ENCODE data around the gene NPHS1.

The NPHS1 gene

DNA sequence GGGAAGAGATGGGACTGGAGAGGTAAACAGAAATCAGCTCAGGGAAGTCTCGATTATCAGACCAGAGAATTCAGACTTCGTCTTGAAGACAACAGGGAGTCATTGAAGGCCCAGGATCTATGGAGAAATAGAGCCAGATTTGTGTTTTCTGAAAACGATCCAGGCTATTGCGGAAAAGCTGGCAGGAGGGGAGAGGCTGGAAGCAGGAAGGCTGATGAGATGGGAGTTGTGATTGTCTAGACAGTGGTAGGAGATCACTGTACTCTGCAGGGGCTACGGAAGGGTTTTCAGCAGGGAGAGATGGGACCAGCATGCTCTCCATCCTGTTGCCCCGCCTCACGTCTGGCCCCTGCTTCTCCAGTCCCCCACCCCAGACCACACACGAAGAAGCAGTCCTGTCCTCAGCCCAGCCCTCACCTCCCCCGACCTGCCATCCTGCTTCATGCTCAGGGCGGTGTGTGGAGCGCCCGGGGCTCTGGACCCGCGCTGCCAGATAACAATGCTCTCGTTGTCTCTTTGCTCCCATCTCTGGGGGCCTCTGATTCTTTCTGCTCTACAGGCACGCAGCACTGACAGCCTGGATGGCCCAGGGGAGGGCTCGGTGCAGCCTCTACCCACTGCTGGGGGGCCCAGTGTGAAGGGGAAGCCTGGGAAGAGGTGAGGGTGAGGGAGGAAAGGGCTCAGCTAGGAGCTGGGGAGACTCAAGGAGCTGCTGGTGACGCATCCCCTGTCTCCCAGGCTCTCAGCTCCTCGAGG, 75.0 kb downstream of the NPHS1 start:
- no peaks in the 10 kb centered on the region for H3K36me3 ChIP-seq (ENCODE audit: insufficient read depth, low read length)
- H3K9me3 ChIP-seq (ENCODE audit: control insufficient read depth, insufficient read depth, low read length): no peaks in the 10 kb centered on the region
- H3K9ac ChIP-seq (ENCODE audit: low read depth, low read length): no peak overlapping the region
- peaks cover 21% of the 10 kb centered on the region for H3K4me1 ChIP-seq (ENCODE audit: insufficient read depth, low read length)

DNA sequence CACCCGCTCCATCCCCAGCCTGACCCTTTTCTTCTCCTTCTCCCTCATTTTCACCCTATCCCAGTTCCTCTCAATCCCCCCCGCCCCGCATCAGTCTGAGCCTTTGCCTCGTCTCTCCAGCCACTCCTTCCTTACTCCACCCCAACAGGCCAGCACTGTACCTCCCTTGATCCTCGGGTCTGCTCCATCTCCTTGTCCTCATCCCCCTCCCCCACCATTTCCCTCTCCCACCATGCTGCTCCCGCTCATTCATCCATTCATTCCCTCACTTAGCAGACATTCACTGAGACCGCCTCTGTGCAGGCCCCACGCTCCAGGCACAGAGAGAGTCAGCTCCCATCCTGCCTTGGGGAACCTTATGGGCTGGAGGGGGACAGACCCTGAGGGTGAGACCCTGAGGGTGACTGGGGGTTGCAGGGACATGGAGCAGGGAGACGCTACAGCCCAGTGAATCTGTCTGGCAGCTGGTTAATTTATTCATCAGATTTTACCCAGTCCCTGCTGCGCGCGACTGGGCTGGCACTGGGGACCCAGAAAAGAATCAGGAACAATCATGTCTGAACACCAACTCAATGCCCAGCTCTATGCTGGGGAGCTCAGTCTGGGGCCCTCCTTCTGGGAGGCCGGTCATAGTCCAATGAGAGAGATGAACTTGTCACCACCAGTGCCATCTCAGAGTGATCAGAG, 76.1 kb downstream of the NPHS1 start:
- H3K9me3 ChIP-seq (ENCODE audit: control insufficient read depth, insufficient read depth, low read length): no peaks in the 10 kb centered on the region
- H3K4me1 ChIP-seq (ENCODE audit: insufficient read depth, low read length): peaks cover 14% of the 10 kb centered on the region
- no peaks in the 10 kb centered on the region for H3K36me3 ChIP-seq (ENCODE audit: insufficient read depth, low read length)
- no peak overlapping the region for H3K9ac ChIP-seq (ENCODE audit: low read depth, low read length)

Data from ES-I3 (cell line).